GM12878 (cell line): Measurements from ENCODE around the gene HPD. TPM values are rescaled to one million over a fixed set of nuclear protein-coding genes. Genes with fewer than 3 reads are reported as not detected.
"Not testable (repeated sequence)": the region's sequence is repeated elsewhere in the genome, so short reads cannot be mapped to it uniquely, and the experiment has no call there.

ENCODE experiments used
- ATAC-seq: fragments of 200-7000 bp; cut with Tn5 transposase; 3 replicates; pipeline ENCODE4 v1.9.1; 2020; ENCODE audit warnings: mild to moderate bottlenecking, moderate library complexity
- BruUV-seq: library from RNA; stranded (reverse); fragments of 400-500 nt; replicated peaks from 2 replicates; lab custom pipeline; 2021; lab: Mats Ljungman, UMichigan
- CTCF ChIA-PET: fragments of 300-600 bp; sonication (Branson Sonifier 250); formaldehyde crosslinking; extraction: SDS; loops from one replicate; lab custom pipeline; 2021; ENCODE audit warnings: inconsistent platforms; lab: Yijun Ruan, JAX
- POLR2A ChIA-PET: fragments of 350-600 bp; formaldehyde crosslinking; extraction: SDS; loops from one replicate; lab custom pipeline; 2021; ENCODE audit warnings: inconsistent platforms; lab: Charles Lee
- RAD21 ChIA-PET: fragments of 300-600 bp; sonication (Branson Sonifier 250); formaldehyde crosslinking; loops from one replicate; lab custom pipeline; 2023; ENCODE audit warnings: antibody characterized with exemption; ENCODE audit not compliant: unreplicated experiment; lab: Charles Lee
- SMC1A ChIA-PET: fragments of 300-600 bp; sonication (Branson Sonifier 250); formaldehyde crosslinking; loops from one replicate; lab custom pipeline; 2023; ENCODE audit not compliant: unreplicated experiment, uncharacterized antibody; lab: Charles Lee
- DNase-seq: peaks from one replicate; pipeline ENCODE4 v3.0.0-alpha.2; 2011; ENCODE audit warnings: low read depth, low spot score
- FAIRE-seq: peaks from 3 replicates; lab custom pipeline; 2011; peaks lifted over from hg19 to GRCh38; lab: Jason Lieb, UNC
- H2AFZ ChIP-seq: 2 replicates; pipeline ENCODE4 v1.6.0; 2011; ENCODE audit warnings: low read depth, low read length, control low read depth; ENCODE audit not compliant: control insufficient read depth
- H3K27ac ChIP-seq: 2 replicates; pipeline ENCODE4 v1.5.1; 2011; ENCODE audit warnings: control low read depth; ENCODE audit not compliant: control insufficient read depth, insufficient read depth
- H3K27me3 ChIP-seq, 2 experiments: replicated peaks in 1 of 2; 2 replicates each; pipeline versions ENCODE4 v1.6.0 to v1.6.1; 2011; ENCODE audit warnings: low read length in 1 of 2; ENCODE audit not compliant: control insufficient read depth in 2 of 2, insufficient read depth in 2 of 2
- H3K36me3 ChIP-seq, 2 experiments: 2 replicates each; pipeline ENCODE4 v1.5.1; 2011; ENCODE audit warnings: low read length in 1 of 2; ENCODE audit not compliant: control insufficient read depth in 2 of 2, insufficient read depth in 2 of 2
- H3K4me1 ChIP-seq: 2 replicates; pipeline ENCODE4 v1.6.1; 2011; ENCODE audit warnings: mild to moderate bottlenecking, low read length, moderate library complexity, mixed read lengths; ENCODE audit not compliant: control insufficient read depth, insufficient read depth
- H3K4me2 ChIP-seq: 2 replicates; pipeline ENCODE4 v1.6.0; 2011; ENCODE audit warnings: control low read depth; ENCODE audit not compliant: control insufficient read depth, insufficient read depth
- H3K4me3 ChIP-seq: fragments of 200-600 bp; sonication (generic); 2 replicates; pipeline ENCODE4 v1.5.1; 2016
- H3K79me2 ChIP-seq: 2 replicates; pipeline ENCODE4 v1.6.0; 2011; ENCODE audit warnings: low read length; ENCODE audit not compliant: control insufficient read depth, insufficient read depth
- H3K9ac ChIP-seq: 2 replicates; pipeline ENCODE4 v1.8.0; 2011; ENCODE audit warnings: low read length, control low read depth, mixed read lengths; ENCODE audit not compliant: control insufficient read depth, insufficient read depth
- H3K9me3 ChIP-seq: replicated peaks from 3 replicates; pipeline ENCODE4 v1.5.1; 2011; ENCODE audit warnings: mild to moderate bottlenecking, low read length; ENCODE audit not compliant: control insufficient read depth, insufficient read depth
- H4K20me1 ChIP-seq: 2 replicates; pipeline ENCODE4 v1.6.0; 2011; ENCODE audit not compliant: control insufficient read depth, insufficient read depth
- IKZF2 ChIP-seq, 2 experiments: fragments of 450-650 bp; IDR thresholded peaks; 2 replicates each; pipeline ENCODE4 v1.6.1; 2017; ENCODE audit warnings: mild to moderate bottlenecking in 2 of 2, moderate library complexity in 2 of 2
- PAX5 ChIP-seq: IDR thresholded peaks from 2 replicates; pipeline ENCODE4 v1.6.1; 2011; ENCODE audit warnings: low read depth, low read length, borderline replicate concordance
- RAD51 ChIP-seq: fragments of 450-650 bp; IDR thresholded peaks from 2 replicates; pipeline ENCODE4 v1.6.1; 2016; ENCODE audit warnings: moderate library complexity, mild to moderate bottlenecking, inconsistent platforms
- SREBF1 ChIP-seq: IDR thresholded peaks from 2 replicates; pipeline ENCODE4 v1.6.1; 2012; ENCODE audit warnings: mild to moderate bottlenecking, low read length
- ZNF384 ChIP-seq: IDR thresholded peaks from 2 replicates; pipeline ENCODE4 v1.6.1; 2012; ENCODE audit warnings: low read depth, mild to moderate bottlenecking, low read length, improper control_type of control experiment, borderline replicate concordance
- ZZZ3 ChIP-seq: IDR thresholded peaks from 2 replicates; pipeline ENCODE4 v1.6.1; 2011; ENCODE audit warnings: low read depth; ENCODE audit not compliant: control insufficient read depth, insufficient read length
- WGBS: methylation state at CpG from one replicate; pipeline ENCODE4 v1.1.6; 2016; ENCODE audit warnings: low lambda C conversion rate; ENCODE audit not compliant: insufficient replicate concordance, insufficient coverage; ENCODE audit errors: missing lambda C conversion rate; 5-methylcytosine and 5-hydroxymethylcytosine counted together
- in situ Hi-C: fragments of 300-500 bp; cut with MboI; formaldehyde crosslinking; loops from 9 replicates; pipeline ENCODE4 v1.14.3; 2018; ENCODE audit warnings: mixed read lengths
- intact Hi-C: fragments of 100-400 bp; cut with micrococcal nuclease; formaldehyde crosslinking; loops from one replicate; pipeline ENCODE4 v1.14.2; 2022; ENCODE audit not compliant: unreplicated experiment
- polyA plus RNA-seq, 11 experiments: library from polyadenylated mRNA; depleted of rRNA in 4 of 11; unstranded in 6 of 11; stranded (reverse) in 5 of 11; fragments of >200 nt; fragmentation: Nextera tagmentation in 4 of 11; fragmentation: Illumina TruSeq in 1 of 11; extraction: Ambion mirVana in 4 of 11; extraction: Trizol in 1 of 11; gene quantifications; 1 replicate in 1 of 11; 2 replicates in 10 of 11; pipeline versions ENCODE4 v1.2.1 to v1.2.3, GENCODE V29; 2011 to 2016; ENCODE audit warnings: inconsistent platforms in 2 of 11, missing spikeins in 2 of 11, low read depth in 1 of 11
- total RNA-seq, 4 experiments: library from RNA; depleted of rRNA in 3 of 4; stranded (reverse); fragments of >200 nt in 3 of 4; fragmentation: Illumina TruSeq in 1 of 4; extraction: Trizol in 1 of 4; gene quantifications; 2 replicates each; pipeline versions ENCODE4 v1.2.1 to v1.2.3, GENCODE V29; 2013 to 2021
- TF ChIP-seq, protein P1 (sequence below): fragments of 450-650 bp; IDR thresholded peaks from 2 replicates; pipeline ENCODE4 v1.6.1; 2017; ENCODE audit warnings: low read depth, mild to moderate bottlenecking, moderate library complexity
- TF ChIP-seq, protein P2 (sequence below): fragments of 450-650 bp; IDR thresholded peaks from 2 replicates; pipeline ENCODE4 v1.6.1; 2017; ENCODE audit warnings: mild to moderate bottlenecking

HPD gene
- total and polyA plus RNA-seq, 10 of the 15 experiments (the other 5 are each of a cell fraction or from before 2014, with no cell fraction given), result 0.04 to 0.69 (median 0.28) TPM; not detected in 7

- H3K9me3 ChIP-seq, H2AFZ ChIP-seq, H4K20me1 ChIP-seq, FAIRE-seq, BruUV-seq, ATAC-seq, DNase-seq, H3K27me3 ChIP-seq: not testable (repeated sequence)
- peaks cover 70% of the 10 kb centered on the region for H3K79me2 ChIP-seq
- H3K4me1 ChIP-seq, result peaks cover 65% of the 10 kb centered on the region
- peaks cover 5 to 10% of the 10 kb centered on the region in 2 experiments; a peak in 3 of 4 replicates for H3K36me3 ChIP-seq
- ChIA-PET CTCF (interaction anchor here (7.3 to 16.2 kb wide), 4 partner anchors 12 to 97 kb away, joined by 90 to 565 read pairs (median 310); partner anchors contain the start of genes PSMD9 and SETD1B), RAD21 (interaction anchor here (0.6 to 11.7 kb wide), 3 partner anchors 11 to 104 kb away, joined by 3 to 395 read pairs (median 230); partner anchors contain the start of gene SETD1B), POLR2A (interaction anchor here (0.5 to 7.9 kb wide), 6 partner anchors 8 to 622 kb away, joined by 3 to 155 read pairs (median 4); partner anchors contain the start of genes SETD1B and TMEM120B), SMC1A (interaction anchor here (0.9 to 10.5 kb wide), 5 partner anchors 10 to 79 kb away, joined by 3 to 226 read pairs (median 5); partner anchors contain the start of genes SETD1B and TMEM120B)
- intact Hi-C loops, result loop anchor here (1.0 kb wide), 1 partner anchor 8 kb away; no protein-coding TSS in a partner anchor
- peak overlapping the region; percentile 90 for H3K27ac ChIP-seq
- H3K4me2 ChIP-seq, result peak overlapping the region; percentile 32
- in situ Hi-C loops, result loop anchor here (5.0 kb wide), 1 partner anchor 98 kb away; no protein-coding TSS in a partner anchor
- peak overlapping the region; percentile 97; the same call in 1 of the 2 replicates for H3K4me3 ChIP-seq
- H3K9ac ChIP-seq, result peak overlapping the region; percentile 70
- WGBS, result 14% methylated on average over 8 of the region's 8 CpGs
These were observed 67.9 kb downstream of the HPD start for GRCh38 chr12:121790785-121791184.

GRCh38 chr12:121789800-121790728, 68.6 kb downstream of the HPD start:
- POLR2A ChIA-PET, result interaction anchor here (0.6 to 7.9 kb wide), 10 partner anchors 7 to 426 kb away, joined by 3 to 155 read pairs (median 4); partner anchors contain the start of genes SETD1B and TMEM120B
- H3K27ac ChIP-seq, result peak overlapping the region; percentile 90
- DNase-seq (peak; percentile 70), ATAC-seq (peak; percentile 64), FAIRE-seq (peak; percentile 80)
- 5% methylated on average over 27 of the region's 28 CpGs for WGBS
- peak overlapping the region; percentile 70 for H3K9ac ChIP-seq
- no peaks in the 10 kb centered on the region for H3K27me3 ChIP-seq
- H3K79me2 ChIP-seq, result peaks cover 73% of the 10 kb centered on the region
- SMC1A ChIA-PET, result interaction anchor here (0.5 to 10.5 kb wide), 6 partner anchors 9 to 310 kb away, joined by 3 to 226 read pairs (median 3); partner anchors contain the start of genes SETD1B and TMEM120B
- H3K4me1 ChIP-seq, result peaks cover 64% of the 10 kb centered on the region
- H3K36me3 ChIP-seq, result peaks cover 3 to 10% of the 10 kb centered on the region in 2 experiments; a peak in 2 of 4 replicates
- peak overlapping the region; percentile 32 for H3K4me2 ChIP-seq
- RAD21 ChIA-PET, result interaction anchor here (0.6 to 11.7 kb wide), 8 partner anchors 10 to 163 kb away, joined by 3 to 395 read pairs (median 3); partner anchors contain the start of genes ORAI1, SETD1B and TMEM120B
- CTCF ChIA-PET, result interaction anchor here (0.6 to 16.2 kb wide), 6 partner anchors 8 to 253 kb away, joined by 3 to 492 read pairs (median 8); no protein-coding TSS in a partner anchor
- intact Hi-C loops (loop anchor here (1.0 kb wide), 1 partner anchor 8 kb away; no protein-coding TSS in a partner anchor), in situ Hi-C loops (loop anchor here (5.0 kb wide), 1 partner anchor 98 kb away; no protein-coding TSS in a partner anchor)
- H4K20me1 ChIP-seq, result no peaks in the 10 kb centered on the region
- TSS peak; percentile 76 for BruUV-seq
- peak overlapping the region; percentile 97; the same call in 1 of the 2 replicates for H3K4me3 ChIP-seq
- H2AFZ ChIP-seq, result no peak overlapping the region
- no peaks in the 10 kb centered on the region for H3K9me3 ChIP-seq
- TF ChIP-seq, protein P1, sequence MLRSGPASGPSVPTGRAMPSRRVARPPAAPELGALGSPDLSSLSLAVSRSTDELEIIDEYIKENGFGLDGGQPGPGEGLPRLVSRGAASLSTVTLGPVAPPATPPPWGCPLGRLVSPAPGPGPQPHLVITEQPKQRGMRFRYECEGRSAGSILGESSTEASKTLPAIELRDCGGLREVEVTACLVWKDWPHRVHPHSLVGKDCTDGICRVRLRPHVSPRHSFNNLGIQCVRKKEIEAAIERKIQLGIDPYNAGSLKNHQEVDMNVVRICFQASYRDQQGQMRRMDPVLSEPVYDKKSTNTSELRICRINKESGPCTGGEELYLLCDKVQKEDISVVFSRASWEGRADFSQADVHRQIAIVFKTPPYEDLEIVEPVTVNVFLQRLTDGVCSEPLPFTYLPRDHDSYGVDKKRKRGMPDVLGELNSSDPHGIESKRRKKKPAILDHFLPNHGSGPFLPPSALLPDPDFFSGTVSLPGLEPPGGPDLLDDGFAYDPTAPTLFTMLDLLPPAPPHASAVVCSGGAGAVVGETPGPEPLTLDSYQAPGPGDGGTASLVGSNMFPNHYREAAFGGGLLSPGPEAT, result peak; percentile 55
- TF ChIP-seq IKZF2 (IDR thresholded peaks at IDR 0.05) (peak; percentile 49 to 55), RAD51 (no peak), SREBF1 (no peak), ZZZ3 (no peak), PAX5 (peak; percentile 62; the same call in 1 of the 2 replicates), ZNF384 (no peak)
- TF ChIP-seq, protein P2, sequence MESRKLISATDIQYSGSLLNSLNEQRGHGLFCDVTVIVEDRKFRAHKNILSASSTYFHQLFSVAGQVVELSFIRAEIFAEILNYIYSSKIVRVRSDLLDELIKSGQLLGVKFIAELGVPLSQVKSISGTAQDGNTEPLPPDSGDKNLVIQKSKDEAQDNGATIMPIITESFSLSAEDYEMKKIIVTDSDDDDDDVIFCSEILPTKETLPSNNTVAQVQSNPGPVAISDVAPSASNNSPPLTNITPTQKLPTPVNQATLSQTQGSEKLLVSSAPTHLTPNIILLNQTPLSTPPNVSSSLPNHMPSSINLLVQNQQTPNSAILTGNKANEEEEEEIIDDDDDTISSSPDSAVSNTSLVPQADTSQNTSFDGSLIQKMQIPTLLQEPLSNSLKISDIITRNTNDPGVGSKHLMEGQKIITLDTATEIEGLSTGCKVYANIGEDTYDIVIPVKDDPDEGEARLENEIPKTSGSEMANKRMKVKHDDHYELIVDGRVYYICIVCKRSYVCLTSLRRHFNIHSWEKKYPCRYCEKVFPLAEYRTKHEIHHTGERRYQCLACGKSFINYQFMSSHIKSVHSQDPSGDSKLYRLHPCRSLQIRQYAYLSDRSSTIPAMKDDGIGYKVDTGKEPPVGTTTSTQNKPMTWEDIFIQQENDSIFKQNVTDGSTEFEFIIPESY, result no peak
